Nephron (organoid): ENCODE data around the gene TRIM23.
"Not testable (repeated sequence)": the region's sequence is repeated elsewhere in the genome, so short reads cannot be mapped to it uniquely, and the experiment has no call there.

Source experiments
- H3K27ac Mint-ChIP-seq, 3 experiments: 2 replicates each; pipeline ENCODE4 v1.8.0; 2020; ENCODE audit warnings: mixed read lengths in 3 of 3, mild to moderate bottlenecking in 2 of 3, moderate library complexity in 1 of 3
- H3K27me3 Mint-ChIP-seq: 2 replicates; pipeline ENCODE4 v1.8.0; 2021; ENCODE audit warnings: low read depth, mild to moderate bottlenecking, moderate library complexity, mixed read lengths
- H3K36me3 Mint-ChIP-seq: 2 replicates; pipeline ENCODE4 v1.8.0; 2020; ENCODE audit warnings: low read depth, mixed read lengths
- H3K4me1 Mint-ChIP-seq: 2 replicates; pipeline ENCODE4 v1.8.0; 2020; ENCODE audit warnings: mixed read lengths
- H3K4me3 Mint-ChIP-seq, 3 experiments: 2 replicates each; pipeline ENCODE4 v1.8.0; 2020; ENCODE audit warnings: mild to moderate bottlenecking in 3 of 3, mixed read lengths in 3 of 3, moderate library complexity in 2 of 3
- H3K9me3 Mint-ChIP-seq: 2 replicates; pipeline ENCODE4 v1.8.0; 2020; ENCODE audit warnings: mixed read lengths
- TF ChIP-seq, protein P1 (sequence below), 3 experiments: fragments of 200-600 bp; sonication (generic); IDR thresholded peaks; one replicate each; pipeline ENCODE4 v1.5.0; 2021; ENCODE audit warnings: antibody characterized with exemption in 3 of 3; ENCODE audit not compliant: unreplicated experiment in 3 of 3

The TRIM23 gene

DNA sequence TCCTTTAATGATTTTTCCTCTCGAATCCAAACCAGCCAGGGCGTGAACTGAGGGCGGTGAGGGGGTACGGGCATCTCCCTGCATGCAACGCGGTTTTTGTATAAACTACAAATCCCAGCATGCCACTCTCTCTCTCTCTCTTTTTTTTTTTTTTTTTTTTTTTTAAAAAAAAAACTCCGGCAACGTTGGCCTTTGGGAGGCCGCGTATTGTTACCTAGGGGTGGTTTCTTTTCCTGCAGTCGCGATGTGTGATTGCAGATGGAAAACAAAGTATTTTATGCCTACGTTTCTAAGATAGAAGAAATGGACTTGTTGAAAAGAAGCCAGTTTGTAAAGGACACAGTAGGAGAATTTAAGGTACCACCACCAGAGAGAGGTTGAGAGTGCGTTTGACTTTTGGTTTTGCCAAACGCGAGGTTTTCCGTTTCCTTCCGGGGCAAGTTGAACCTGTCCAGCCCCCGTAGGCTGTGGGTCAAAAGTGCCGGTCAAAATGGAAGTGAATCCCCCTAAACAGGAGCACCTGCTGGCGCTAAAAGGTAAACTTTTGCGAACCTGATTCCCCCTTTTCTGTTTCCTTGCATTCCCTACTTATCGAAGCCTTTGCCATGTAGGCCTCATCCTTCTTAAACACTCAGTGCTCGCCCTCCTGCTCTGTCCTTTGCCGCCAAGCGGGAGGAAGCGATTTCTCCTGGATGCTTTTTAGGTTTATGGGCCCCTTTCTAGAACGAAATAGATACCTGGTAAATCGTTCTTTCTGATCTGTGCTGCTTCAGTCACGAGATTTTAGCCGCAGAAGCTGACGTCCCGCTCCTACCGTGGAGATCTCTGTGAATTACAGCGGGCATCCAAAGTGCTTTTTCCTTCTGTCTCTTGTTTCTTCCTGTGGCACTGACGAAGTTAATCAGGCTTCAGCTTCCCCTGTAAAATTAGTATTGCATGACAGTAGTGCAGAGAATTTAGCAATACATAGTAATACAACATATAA, 730 bp upstream of the TRIM23 start, which contains the start of the genes SHLD3 and TRAPPC13:
Gene SHLD3, plus strand, starts transcription at position 457 of the 985 bp plus-strand sequence. CDS start 4,561 bp downstream, outside the sequence.
Gene TRAPPC13, plus strand, starts transcription at position 457 of the 985 bp plus-strand sequence. Its CDS starts 34 bp downstream, at position 491.
- peak within 1 kb of the TSS; percentile 95 to 99 (median 99) for H3K4me3 Mint-ChIP-seq
- peak within 1 kb of the TSS; percentile 99 to 100 (median 99) for H3K27ac Mint-ChIP-seq
- H3K9me3 Mint-ChIP-seq = no peaks in the 10 kb centered on the region
- peaks cover 11% of the 10 kb centered on the region for H3K36me3 Mint-ChIP-seq
- TF ChIP-seq, protein P1, sequence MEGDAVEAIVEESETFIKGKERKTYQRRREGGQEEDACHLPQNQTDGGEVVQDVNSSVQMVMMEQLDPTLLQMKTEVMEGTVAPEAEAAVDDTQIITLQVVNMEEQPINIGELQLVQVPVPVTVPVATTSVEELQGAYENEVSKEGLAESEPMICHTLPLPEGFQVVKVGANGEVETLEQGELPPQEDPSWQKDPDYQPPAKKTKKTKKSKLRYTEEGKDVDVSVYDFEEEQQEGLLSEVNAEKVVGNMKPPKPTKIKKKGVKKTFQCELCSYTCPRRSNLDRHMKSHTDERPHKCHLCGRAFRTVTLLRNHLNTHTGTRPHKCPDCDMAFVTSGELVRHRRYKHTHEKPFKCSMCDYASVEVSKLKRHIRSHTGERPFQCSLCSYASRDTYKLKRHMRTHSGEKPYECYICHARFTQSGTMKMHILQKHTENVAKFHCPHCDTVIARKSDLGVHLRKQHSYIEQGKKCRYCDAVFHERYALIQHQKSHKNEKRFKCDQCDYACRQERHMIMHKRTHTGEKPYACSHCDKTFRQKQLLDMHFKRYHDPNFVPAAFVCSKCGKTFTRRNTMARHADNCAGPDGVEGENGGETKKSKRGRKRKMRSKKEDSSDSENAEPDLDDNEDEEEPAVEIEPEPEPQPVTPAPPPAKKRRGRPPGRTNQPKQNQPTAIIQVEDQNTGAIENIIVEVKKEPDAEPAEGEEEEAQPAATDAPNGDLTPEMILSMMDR (IDR thresholded peaks at IDR 0.05; ENCODE audit: unreplicated experiment in 3 of 3) = peak in 1 of 3 experiments; percentile 19
- peaks cover 29% of the 10 kb centered on the region for H3K4me1 Mint-ChIP-seq
- no peaks in the 10 kb centered on the region for H3K27me3 Mint-ChIP-seq

DNA sequence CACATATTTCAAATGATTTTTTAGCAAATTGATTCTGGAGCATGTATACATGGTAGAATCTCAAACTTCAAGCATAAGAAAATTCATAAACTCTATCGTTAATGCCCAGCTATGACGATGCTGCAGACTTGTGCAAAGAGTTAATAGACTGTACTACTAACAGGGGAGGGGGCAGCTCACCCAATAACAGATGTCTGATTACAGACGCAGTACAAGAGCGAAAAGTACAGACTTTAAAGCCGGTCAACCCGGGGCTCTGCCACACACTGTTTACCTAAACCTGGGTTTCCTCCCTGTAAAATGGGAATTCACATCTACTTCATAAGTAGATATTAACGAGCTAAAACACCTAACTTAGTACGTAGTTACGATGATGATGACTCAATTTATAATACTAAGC, 651 bp downstream of the TRIM23 start:
- peak overlapping the region; percentile 99 to 100 (median 99) for H3K27ac Mint-ChIP-seq
- TF ChIP-seq, protein P1 (IDR thresholded peaks at IDR 0.05; ENCODE audit: unreplicated experiment in 3 of 3) = no peak
- peak overlapping the region; percentile 95 to 99 (median 99) for H3K4me3 Mint-ChIP-seq
- H3K4me1 Mint-ChIP-seq = peaks cover 29% of the 10 kb centered on the region
- peaks cover 4% of the 10 kb centered on the region for H3K36me3 Mint-ChIP-seq
- H3K9me3 Mint-ChIP-seq = no peaks in the 10 kb centered on the region
- no peaks in the 10 kb centered on the region for H3K27me3 Mint-ChIP-seq

DNA sequence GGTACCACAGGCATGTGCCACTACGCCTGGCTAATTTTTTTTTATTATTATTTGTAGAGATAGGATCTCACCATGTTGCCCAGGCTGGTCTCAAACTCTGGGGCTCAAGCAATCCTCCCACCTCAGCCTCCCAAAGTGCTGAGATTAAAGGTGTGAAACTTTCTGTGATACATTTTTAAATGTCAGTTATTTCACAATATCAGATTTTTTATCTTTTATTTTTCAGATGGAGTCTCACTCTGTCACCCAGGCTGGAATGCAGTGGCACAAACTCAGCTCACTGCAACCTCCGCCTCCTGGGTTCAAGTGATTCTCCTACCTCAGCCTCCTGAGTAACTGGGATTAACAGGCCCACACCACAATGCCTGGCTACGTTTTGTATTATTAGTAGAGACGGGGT, 2.2 kb downstream of the TRIM23 start:
- Mint-ChIP-seq H3K36me3 (peaks cover 10% of the 10 kb centered on the region), H3K4me3 (peak overlapping the region; percentile 95 to 99 (median 99)), H3K4me1 (peaks cover 29% of the 10 kb centered on the region)
- H3K9me3 Mint-ChIP-seq, H3K27me3 Mint-ChIP-seq, H3K27ac Mint-ChIP-seq: not testable (repeated sequence)

DNA sequence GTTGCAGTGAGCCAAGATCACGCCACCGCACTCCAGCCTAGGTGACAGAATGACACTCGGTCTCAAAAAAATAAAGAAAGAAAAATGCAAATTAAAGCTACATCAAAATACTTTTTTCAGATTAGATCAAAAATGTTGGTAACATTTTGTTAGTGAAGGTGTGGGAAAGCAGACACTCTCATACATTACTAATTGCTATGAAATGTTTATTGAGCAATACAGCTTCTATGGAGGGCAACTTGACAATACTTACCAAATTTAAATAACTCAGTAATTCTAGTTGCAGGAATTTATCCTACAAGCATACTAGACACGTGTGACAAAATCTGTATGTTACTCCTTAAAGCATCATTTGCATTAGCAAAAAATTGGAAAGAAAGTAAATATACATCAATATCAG, 4.1 kb downstream of the TRIM23 start:
- H3K9me3 Mint-ChIP-seq = no peaks in the 10 kb centered on the region
- H3K27me3 Mint-ChIP-seq = no peaks in the 10 kb centered on the region
- H3K36me3 Mint-ChIP-seq = peaks cover 22% of the 10 kb centered on the region
- TF ChIP-seq, protein P1 (IDR thresholded peaks at IDR 0.05; ENCODE audit: unreplicated experiment in 3 of 3) = no peak
- peaks cover 19% of the 10 kb centered on the region for H3K4me1 Mint-ChIP-seq
- H3K4me3 Mint-ChIP-seq = no peak overlapping the region
- no peak overlapping the region for H3K27ac Mint-ChIP-seq

DNA sequence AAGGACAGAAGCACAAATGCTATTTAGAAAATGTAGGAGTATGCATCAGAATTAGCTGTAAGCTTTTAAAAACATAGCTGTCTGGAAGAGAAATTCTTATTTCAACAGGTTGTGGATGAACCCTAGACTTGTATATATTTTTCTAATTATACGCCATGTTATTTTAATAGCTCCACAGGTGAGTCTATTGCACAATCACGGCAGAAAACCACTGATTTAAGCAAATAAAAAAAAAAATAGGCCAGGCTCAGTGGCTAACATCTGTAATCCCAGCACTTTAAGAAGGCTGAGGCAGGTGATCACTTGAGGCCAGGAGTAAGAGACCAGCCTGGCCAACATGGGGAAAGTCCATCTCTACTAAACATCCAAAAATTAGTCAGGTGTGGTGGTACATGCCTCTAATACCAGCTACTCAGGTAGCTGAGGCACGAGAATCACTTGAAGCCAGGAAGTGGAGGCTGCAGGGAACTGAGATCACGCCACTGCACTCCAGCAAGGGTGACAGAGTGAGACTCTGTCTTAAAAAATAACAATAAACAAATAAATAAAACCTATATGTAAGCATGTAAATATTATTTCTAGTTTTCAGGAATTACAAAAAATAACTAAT, 11.7 kb downstream of the TRIM23 start:
- H3K36me3 Mint-ChIP-seq = peaks cover 67% of the 10 kb centered on the region
- TF ChIP-seq, protein P1 (IDR thresholded peaks at IDR 0.05; ENCODE audit: unreplicated experiment in 3 of 3) = no peak
- H3K9me3 Mint-ChIP-seq = no peaks in the 10 kb centered on the region
- H3K27me3 Mint-ChIP-seq = no peaks in the 10 kb centered on the region
- peak overlapping the region; percentile 30 to 94 (median 46) for H3K27ac Mint-ChIP-seq
- no peak overlapping the region for H3K4me3 Mint-ChIP-seq
- H3K4me1 Mint-ChIP-seq = no peaks in the 10 kb centered on the region

DNA sequence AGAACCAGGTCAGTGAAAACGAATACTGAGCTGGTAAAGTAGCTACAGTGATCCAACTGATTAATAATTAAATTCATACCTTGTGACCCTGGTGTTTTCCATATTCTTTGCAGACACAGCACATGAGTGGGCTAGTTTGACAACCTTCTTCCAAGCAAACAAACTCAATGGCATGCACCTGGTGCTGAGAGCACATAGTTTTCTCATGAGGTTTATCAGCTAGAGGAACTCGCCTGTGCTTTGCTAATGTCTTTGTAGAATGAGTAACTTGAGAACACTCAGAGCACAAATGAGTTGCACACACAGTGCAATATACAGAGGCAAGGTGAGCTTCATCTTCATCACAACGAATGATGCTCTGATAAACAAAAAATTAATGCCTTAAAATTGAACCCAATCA, 12.6 kb downstream of the TRIM23 start:
- Mint-ChIP-seq H3K4me1 (no peaks in the 10 kb centered on the region), H3K4me3 (no peak overlapping the region), H3K36me3 (peaks cover 69% of the 10 kb centered on the region), H3K27ac (peak overlapping the region; percentile 30 to 94 (median 46)), H3K27me3 (no peaks in the 10 kb centered on the region), H3K9me3 (no peaks in the 10 kb centered on the region)
- TF ChIP-seq, protein P1 (IDR thresholded peaks at IDR 0.05; ENCODE audit: unreplicated experiment in 3 of 3) = no peak

DNA sequence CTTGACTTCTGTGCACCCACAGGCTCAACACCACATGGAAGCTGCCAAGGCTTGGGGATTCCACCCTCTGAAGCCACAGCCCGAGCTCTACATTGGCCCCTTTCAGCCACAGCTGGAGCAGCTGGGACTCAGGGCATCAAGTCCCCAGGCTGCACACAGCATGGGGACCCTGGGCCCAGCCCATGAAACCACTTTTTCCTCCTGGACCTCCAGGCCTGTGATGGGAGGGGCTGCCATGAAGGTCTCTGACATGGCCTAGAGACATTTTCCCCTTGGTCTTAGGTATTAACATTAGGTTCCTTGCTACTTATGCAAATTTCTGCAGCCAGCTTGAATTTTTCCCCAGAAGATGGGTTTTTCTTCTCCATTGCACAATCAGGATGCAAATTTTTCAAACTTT, 22.4 kb downstream of the TRIM23 start:
- peaks cover 96% of the 10 kb centered on the region for H3K36me3 Mint-ChIP-seq

More for the DNA sequence above, 22.4 kb downstream of the TRIM23 start:
- H3K4me3 Mint-ChIP-seq, H3K27me3 Mint-ChIP-seq, H3K27ac Mint-ChIP-seq, H3K4me1 Mint-ChIP-seq: not testable (repeated sequence)
- peaks cover 29% of the 10 kb centered on the region for H3K9me3 Mint-ChIP-seq
